Stimulated activated CD8-positive, alpha-beta memory T cell treated with anti-CD3 and anti-CD28 coated beads, Interleukin-7, amount 100 ng/mL, for 24 hours (primary cell): ENCODE results near the gene GEMIN4.
"Not testable (repeated sequence)": the region's sequence is repeated elsewhere in the genome, so short reads cannot be mapped to it uniquely, and the experiment has no call there.

ENCODE experiments used
- DNase-seq: peaks from one replicate; pipeline ENCODE4 v3.0.0-alpha.2; 2020; ENCODE audit warnings: low read depth

Gene GEMIN4

GRCh38 chr17:700504-701094, 51.5 kb downstream of the GEMIN4 start:
- no peak for DNase-seq

GRCh38 chr17:699345-699744, 52.7 kb downstream of the GEMIN4 start:
- no peak for DNase-seq

- DNase-seq: not testable (repeated sequence)
These were observed 54.0 kb downstream of the GEMIN4 start for GRCh38 chr17:698096-698495.

GRCh38 chr17:697682-698081, 54.4 kb downstream of the GEMIN4 start:
- no peak for DNase-seq

- DNase-seq: no peak
These were observed 55.7 kb downstream of the GEMIN4 start for GRCh38 chr17:696369-696768.
